Astrocyte of the spinal cord (primary cell): Measurements from ENCODE around the gene ABI3.
"Not testable (repeated sequence)": the region's sequence is repeated elsewhere in the genome, so short reads cannot be mapped to it uniquely, and the experiment has no call there.

ENCODE experiments used
- DNase-seq: peaks from one replicate; pipeline ENCODE4 v3.0.0; 2011; ENCODE audit warnings: low read depth, low spot score
- H3K4me3 ChIP-seq: 2 replicates; pipeline ENCODE4 v1.5.1; 2011; ENCODE audit warnings: low read depth, mild to moderate bottlenecking, low read length, moderate library complexity
- in situ Hi-C: cut with HindIII; loops from 2 replicates; pipeline ENCODE4 v1.10.0; 2017; ENCODE audit warnings: low sequenced_read_pairs
- TF ChIP-seq, protein P1 (sequence below): IDR thresholded peaks from 2 replicates; pipeline ENCODE4 v1.5.1; 2012; ENCODE audit warnings: low read depth, mild to moderate bottlenecking, low read length, inconsistent platforms

Gene ABI3

GRCh38 chr17:49259663-49260010 lies 49.1 kb downstream of the ABI3 start:
- DNase-seq = no peak
- in situ Hi-C loops = no loop called here
- TF ChIP-seq, protein P1, sequence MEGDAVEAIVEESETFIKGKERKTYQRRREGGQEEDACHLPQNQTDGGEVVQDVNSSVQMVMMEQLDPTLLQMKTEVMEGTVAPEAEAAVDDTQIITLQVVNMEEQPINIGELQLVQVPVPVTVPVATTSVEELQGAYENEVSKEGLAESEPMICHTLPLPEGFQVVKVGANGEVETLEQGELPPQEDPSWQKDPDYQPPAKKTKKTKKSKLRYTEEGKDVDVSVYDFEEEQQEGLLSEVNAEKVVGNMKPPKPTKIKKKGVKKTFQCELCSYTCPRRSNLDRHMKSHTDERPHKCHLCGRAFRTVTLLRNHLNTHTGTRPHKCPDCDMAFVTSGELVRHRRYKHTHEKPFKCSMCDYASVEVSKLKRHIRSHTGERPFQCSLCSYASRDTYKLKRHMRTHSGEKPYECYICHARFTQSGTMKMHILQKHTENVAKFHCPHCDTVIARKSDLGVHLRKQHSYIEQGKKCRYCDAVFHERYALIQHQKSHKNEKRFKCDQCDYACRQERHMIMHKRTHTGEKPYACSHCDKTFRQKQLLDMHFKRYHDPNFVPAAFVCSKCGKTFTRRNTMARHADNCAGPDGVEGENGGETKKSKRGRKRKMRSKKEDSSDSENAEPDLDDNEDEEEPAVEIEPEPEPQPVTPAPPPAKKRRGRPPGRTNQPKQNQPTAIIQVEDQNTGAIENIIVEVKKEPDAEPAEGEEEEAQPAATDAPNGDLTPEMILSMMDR = no peak
- peak overlapping the region; percentile 36 for H3K4me3 ChIP-seq

GRCh38 chr17:49260011-49260816 lies 49.7 kb downstream of the ABI3 start:
- H3K4me3 ChIP-seq = peak overlapping the region; percentile 36
- TF ChIP-seq, protein P1 = no peak
- in situ Hi-C loops = no loop called here
- DNase-seq = peak; percentile 81

DNA sequence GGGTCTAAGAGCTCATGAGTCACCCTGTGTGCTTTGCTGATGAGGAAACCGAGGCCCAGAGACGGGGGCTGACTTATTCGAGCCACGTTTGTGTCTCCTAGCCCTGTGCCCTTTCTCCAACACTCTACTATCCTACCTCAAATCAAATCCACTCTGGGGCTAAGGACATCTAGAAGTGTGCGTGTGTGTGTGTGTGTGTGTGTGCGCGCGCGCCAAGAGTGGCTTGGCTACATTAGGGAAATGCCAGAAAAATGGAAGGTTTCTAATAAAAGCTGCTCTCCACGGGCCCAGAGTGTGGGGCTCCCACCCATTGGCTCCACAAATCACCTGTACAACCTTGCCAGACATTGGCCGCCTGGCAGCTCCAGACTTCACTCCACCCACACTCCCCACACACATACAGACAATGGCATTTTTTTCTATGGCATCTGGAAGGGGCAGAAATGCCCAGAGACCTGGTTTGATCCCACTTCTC lies 50.3 kb downstream of the ABI3 start:
- peak overlapping the region; percentile 36 for H3K4me3 ChIP-seq
- TF ChIP-seq, protein P1 = no peak
- no peak for DNase-seq
- in situ Hi-C loops = no loop called here

GRCh38 chr17:49261540-49261939 lies 51.0 kb downstream of the ABI3 start:
- DNase-seq, in situ Hi-C loops, H3K4me3 ChIP-seq: not testable (repeated sequence)

GRCh38 chr17:49266233-49266632 lies 55.7 kb downstream of the ABI3 start:
- in situ Hi-C loops = no loop called here
- no peak for DNase-seq
- TF ChIP-seq, protein P1 = no peak
- no peak overlapping the region for H3K4me3 ChIP-seq

- DNase-seq = no peak
- TF ChIP-seq, protein P1 = no peak
- in situ Hi-C loops = no loop called here
- no peak overlapping the region for H3K4me3 ChIP-seq
Observed at GRCh38 chr17:49267912-49268311, 57.4 kb downstream of the ABI3 start.

GRCh38 chr17:49269356-49269755 lies 58.8 kb downstream of the ABI3 start:
- no peak for DNase-seq
- TF ChIP-seq, protein P1 = no peak
- no peak overlapping the region for H3K4me3 ChIP-seq
- in situ Hi-C loops = no loop called here
